ENCODE data around the gene PPARD.
"Not testable (repeated sequence)": the region's sequence is repeated elsewhere in the genome, so short reads cannot be mapped to it uniquely, and the experiment has no call there.

Gene PPARD

DNA sequence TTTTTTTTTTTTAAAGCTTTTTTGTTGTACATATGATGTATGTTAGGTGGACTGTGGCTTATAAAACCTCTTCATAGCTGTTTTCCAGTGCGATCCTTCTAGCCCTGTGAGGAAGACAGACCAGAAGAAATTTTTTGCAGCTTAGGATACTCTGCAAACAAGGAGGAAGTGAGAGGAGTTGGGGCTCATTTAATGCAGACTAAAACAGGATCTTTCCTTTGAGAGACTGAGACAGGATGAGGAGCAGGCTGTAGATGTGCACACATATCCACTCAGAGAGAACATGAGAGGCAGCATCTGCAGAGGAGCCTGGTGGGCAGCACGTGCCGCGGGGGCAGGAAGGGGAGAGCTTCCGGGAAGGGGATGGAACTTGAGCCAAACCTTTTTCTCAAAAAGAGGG lies 45.7 kb downstream of the PPARD start:
- DNase-seq = no peak

DNA sequence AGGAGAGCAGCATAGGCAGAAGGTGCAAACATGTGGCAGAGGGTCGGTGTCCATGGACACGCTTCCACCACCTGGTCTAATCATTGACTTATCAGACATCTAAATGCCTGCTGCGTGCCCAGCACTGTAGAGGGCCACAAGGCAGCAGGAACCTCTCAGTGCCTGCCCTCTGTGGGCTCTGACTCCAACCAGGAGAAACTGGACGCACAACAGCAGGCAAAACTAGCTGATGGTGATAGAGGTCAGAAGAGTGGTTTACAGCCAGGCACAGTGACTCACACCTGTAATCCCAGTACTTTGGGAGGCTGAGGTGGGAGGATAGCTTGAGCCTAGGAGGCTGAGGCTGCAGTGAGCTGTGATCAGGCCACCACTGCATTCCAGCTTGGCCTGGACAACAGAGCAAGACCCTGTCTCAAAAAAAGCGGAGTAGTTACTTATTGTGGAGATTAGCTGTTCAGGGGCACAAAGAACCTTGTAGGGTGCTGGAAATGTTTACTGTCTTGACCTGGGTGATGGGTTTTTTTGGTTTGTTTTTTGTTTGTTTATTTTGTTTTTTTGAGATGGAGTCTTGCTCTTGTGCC lies 46.5 kb downstream of the PPARD start:
- DNase-seq = no peak

DNA sequence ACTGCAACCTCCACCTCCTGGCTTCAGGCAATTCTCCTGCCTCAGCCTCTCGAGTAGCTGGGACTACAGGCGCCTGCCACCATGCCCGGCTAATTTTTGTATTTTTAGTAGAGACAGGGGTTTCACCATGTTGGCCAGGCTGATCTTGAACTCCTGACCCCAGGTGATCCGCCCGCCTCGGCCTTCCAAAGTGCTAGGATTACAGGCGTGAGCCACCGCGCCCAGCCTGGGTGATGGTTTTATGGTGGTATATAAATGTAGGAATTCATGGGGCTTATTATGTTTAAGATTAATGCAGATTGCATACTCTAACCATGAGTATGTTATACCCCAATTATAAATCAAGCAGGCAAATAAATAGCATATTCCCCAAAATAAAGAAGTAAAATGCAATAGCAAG lies 47.0 kb downstream of the PPARD start:
- not testable (repeated sequence) for DNase-seq

DNA sequence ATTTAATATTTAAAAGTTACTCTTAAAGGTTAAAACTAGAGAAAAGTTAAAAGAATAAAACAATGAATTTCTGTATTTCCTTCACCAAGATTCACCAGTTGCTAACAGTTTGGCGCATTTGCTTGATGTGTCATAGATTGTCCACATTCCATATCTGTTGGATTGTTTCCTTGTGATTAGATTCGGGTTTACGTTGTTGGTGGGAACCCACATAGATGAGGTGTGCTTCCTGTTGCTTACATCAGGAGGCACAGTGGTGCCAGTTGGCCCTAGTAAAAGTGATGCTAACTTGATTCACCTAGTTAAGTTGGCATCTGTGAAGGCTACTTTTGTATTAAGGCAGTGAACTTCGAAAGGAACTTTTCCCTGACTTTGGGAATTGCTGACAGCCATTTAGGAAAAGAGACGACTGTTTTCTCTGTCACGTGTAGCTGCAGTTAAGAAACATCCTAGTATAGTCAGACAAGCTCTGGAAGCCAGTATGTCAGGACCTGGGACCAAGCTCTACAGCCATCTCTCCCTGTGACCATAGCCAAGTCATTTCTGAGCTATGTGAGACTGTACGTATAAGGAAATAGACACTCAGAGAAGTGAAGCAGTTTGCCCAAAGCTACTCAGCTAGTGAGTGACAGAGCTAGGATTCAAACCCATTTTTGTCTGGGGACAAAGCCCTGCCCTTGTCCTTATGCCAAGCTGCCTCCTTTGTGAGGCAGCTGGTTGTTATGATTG lies 49.0 kb downstream of the PPARD start:
- no peak for DNase-seq

DNA sequence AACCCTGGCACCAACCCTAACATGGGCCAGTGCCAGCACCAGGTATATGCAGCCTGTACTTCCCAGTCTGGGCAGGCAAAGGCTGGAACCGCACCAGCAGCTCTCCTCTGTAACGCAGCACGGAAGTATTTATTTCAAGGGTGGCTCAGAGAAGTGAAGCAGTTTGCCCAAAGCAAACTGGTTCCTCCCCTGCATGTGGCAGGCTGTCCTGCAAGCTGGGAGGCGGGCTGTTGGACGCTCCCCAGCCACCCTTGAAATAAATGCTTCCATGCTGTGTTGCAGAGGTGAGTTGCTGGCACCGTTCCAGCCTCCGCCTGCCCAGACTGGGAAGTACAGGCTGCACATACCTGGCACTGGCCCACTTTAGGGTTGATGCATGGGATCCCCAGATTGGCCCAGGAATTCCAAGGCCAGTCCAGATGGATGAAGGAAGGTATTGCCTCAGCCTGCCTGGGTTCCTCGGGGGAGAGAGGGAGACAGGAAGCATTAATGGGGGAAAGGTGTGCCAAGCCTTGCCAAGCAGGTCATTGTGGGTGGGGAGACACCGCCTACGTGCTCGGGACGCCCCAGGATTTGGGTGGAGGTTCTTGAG lies 49.8 kb downstream of the PPARD start:
- DNase-seq = no peak

DNA sequence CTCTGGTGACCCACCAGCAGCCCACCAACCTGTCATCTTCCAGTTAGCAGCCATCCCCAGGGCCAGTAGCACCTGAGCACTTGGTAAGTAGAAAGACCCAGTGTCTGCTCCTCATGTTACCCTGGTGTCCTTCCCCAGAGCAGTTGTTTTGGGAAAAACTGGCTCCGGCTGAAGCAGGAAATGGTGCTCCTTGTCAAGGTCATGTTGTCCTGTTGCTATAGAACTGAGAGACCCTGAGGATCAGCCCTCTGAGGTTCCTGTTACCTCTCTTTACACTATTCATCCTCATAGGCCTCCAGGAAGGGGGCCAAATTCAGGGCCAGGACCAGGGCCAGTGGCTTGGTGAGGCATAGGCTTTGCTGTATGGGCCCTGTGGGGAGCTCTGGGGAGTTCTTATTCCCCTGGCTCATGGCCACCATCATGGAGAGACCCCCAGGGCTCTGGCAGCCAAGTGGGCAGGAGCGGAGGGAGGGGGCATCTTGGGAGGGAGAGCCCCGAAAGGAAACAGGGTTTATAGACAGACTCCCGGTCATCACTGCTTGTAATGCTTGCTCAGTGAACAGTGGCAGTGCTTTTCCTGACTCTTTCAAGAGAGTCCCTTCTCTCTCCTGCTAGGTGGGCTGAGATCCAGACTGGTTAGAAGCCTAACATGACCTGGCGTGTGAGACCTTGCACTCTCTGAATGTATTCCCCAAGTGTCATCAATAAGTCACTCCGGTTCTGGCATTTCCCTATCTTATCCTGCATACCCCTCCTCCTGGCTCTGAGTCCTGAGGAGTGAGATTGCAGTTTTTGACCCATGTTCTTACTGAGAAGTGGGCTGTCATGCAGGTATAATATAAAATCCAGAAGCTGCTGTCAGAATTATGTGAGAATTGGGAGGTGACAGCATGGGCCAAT lies 50.7 kb downstream of the PPARD start:
- DNase-seq = no peak

DNA sequence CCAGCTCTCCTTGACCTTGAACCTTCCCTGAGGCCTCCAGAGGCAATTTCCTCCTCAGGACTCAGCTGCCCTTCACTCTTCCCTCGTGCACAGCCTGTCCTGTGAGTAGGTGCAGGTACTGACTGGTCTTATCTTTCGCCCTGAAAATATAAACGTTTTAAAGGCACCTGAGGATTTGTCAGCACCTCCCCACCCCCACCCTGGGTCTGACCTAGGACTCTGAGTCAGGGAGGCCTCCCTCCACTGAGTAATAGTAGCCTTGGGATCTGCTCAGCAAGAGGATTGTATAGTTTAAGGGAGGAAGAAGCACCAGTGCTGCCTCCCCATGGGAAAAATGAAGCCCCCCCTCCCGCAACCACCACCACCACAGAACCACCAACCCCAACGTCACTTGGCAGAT lies 54.6 kb downstream of the PPARD start:
- DNase-seq = no peak

DNA sequence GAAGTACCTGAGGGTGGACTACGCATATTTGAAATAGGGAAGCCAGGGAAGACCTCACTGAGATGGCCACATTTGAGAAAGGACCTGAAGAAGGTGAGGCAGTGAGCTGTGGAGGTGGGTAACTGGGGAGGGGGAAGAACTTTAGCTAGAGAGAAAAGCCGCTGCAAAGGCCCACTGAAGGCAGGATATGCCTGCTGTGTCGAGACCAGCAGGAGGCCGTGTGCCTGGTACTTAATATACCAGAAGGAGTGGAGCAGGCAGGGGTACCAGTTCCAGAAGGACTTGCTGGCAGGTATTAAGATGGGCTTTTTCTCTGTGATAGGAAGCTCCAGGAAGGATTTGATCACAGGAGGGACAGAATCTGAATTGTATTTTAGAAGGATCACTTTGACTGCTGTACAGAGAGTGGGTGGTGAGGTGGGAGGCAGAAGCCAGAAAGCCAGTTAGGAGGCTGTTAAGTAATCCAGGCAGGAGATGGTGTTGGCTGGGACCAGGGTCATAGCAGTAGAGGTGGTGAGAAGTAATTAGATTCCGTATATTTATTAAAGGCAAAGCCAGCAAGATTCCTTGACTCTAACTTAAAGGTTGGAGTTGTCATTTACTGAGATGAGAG lies 55.6 kb downstream of the PPARD start:
- no peak for DNase-seq

DNA sequence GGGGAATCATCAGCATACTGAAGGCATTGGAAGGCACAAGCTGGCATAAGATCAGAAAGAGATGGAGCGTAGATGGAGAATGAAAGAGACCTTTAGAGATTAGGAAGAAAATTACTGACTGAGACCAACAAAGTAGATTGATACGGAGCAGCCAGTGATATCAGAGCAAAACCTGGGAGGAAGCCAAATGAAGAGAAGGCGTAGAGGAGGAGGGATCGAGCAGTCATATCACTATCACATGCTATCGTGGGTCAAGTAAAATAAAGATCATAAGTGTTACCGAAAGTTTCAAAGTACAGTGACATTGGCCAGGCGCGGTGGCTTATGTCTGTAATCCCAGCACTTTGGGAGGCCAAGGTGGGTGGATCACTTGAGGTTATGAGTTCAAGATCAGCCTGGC lies 56.2 kb downstream of the PPARD start:
- no peak for DNase-seq

DNA sequence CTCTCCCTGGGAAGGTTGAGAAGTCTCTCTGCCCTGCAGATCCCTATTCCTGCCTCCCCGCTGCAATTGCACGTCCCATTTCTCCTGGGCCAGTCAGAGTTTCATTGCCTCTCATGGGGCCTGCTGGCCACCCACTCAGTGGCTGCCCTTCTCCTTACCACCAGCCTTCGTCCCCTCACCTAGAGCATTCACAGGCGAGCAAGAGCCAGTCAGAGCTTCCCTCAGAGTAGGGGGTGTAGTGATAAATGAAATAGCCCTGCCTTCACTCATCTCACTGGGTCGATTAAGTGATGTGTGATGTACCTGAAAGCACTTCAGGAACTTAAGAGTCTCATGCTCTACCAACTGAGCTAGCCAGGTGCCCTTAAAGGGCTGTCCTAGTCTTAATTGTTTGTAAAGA lies 57.8 kb downstream of the PPARD start:
- DNase-seq = no peak

DNA sequence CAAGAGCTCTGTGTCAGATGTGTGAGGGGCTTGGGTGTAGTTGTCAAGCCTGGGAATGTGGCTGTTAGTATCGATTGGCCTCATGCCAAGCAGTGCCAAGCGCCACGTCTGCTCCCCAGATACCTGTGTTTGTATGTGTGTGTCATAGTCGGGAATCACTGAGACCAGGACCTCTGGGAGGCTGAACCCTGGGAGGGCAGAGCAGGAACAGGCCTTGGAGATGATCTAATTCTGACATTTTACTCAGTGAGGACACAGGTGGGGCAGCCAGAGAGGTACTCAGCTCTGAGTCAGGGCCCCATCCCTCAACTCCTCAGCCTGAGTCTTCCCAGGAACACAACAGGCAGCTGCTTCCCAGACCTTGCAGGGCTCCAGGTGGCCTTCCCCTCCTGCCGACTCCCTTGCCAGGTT lies 58.5 kb downstream of the PPARD start:
- no peak for DNase-seq

DNA sequence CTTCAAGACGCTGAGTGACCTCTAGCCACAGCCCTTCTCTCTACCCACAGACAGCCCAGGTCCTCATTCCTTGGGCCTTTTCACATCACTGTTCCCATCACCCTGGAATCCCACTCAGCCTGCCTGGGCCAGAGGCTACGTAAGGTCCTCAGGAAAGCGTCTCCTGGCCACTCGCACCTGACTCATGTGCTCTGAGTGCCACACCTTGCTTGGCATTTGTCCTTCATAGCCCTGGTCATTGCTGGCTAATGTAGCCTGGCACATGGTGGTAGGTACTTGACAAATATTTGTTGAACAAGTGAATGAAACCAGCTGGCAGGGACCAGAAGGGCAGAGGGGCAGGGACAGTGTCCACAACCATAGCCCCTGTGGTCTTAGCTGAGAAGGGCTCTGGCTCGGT lies 59.2 kb downstream of the PPARD start:
- DNase-seq = no peak

DNA sequence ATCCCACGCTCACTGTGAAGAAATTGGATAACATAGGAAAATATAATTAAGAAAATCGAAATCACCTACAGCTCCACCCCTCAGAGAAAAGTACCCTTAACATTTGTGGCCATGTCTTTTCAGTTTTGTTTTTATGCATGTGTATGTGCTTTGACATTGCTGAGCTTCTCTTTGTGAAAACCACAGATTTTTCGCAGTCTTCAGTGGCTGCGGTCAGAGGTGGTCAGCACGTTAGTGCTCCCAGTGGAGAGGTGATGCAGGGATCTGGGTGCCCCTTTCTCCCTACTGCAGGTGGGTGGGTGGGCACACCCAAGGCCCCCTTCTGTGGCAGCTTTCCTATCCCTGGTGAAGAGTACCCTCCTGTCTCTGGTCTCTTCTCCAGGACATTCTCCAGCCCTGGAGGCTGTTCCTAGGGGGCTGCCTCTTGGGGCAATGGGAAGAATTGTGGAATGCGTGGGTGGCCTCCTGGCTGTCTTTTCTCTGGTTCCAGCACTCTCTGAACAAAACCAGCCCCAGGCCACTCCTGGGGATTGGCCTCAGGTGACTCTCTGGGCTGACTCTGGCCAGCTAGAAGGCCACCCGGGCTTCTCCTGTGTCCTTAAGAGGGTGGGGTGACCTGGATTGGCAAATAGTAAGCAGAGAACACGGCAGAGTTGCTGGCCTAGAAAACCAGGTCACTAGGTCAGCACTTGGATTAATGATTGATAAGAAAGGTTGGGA lies 59.9 kb downstream of the PPARD start:
- no peak for DNase-seq

DNA sequence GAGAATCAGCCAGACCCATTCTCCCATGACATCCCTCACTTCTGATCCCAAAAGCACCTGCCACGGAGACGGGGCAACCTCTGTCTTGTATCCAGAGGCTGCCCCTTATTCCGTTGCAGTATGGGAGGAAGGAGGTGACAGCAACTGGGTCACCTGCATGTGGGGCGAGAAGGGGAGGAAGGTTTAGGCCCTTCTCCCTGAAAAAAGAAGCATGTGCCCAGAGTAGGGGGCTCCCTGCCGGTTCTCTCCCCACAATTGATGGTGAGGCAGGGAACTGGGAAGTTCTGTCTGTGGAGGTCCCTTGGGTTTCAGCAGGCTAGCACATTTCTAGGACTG lies 60.5 kb downstream of the PPARD start:
- no peak for DNase-seq

DNA sequence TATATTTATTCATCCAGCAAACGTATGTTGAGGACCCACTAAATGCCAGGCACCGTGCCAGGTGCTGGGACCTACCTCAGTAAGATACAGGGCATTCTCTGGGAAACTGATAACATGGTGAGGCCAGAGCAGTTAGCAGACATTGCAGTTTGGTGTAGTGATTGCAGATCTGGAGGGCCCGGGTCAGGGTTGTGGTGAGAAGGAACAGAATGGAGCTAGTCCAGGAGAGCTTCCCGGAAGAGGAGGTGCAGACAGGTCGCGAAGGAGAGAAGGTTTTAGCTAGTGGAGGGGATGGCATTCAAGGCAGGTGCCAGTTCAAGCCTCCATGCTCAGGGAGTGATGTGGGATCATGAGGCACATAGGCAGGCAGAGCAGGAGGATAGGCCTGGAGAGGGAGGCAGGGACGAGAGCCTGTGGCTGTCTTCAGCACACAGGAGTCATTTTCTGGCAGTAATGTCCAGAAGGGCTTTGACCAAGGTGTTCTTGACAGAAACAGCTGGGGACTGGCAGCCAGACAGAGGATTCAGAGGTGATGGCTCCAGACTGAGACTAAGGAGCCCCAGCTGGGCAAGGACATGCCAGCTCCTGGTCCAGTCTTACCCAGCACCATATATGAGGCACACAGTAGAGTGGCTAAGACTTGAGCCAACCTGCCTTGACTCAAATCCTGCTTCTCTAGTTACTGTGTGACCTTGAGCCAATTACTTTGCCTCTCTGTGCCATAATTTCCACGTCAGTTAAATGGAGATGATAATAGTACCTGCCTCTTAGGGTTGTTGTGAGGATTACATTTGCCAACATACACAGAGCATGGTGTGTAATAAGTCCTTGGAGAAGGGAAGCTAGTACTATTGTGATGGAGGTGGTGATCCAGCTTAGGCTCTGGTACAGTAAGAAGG lies 61.4 kb downstream of the PPARD start:
- DNase-seq = no peak

DNA sequence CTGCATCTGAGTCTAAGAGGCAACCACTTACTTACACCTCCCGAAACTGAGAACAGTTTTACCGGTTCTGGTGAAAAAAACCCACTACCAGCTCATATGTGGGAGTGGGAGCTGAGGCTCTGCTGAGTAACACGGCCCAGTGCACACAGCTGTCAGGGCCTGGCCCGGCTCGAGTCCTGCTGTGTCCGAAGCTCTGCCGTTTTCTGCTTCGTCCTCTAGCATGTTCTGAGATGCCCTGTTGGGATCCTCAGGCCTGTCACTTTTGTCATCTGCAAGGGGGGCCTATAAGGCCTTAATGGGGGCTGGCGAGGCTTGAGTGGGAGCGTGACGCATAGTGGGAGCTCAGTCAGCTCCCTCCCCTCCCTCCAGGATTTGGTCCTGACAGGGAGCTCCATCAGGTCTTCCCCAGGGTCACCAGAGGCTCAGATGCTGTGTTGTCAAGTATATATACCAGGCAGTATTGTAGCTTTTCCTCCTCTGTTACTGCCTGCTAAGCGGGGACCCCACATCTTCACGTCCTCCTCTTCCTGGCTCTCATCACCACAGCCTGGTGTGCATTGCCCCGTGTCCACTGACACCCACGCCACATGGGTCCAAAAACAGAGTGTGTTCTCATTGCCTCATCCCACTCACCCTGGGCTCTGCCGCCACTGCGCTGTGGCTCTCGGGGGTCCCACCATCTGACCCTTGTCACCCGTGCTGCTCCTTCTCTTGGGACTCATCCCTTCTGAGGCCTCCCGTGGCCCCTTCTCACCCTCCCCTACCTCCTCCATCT lies 64.5 kb downstream of the PPARD start:
- no peak for DNase-seq

DNA sequence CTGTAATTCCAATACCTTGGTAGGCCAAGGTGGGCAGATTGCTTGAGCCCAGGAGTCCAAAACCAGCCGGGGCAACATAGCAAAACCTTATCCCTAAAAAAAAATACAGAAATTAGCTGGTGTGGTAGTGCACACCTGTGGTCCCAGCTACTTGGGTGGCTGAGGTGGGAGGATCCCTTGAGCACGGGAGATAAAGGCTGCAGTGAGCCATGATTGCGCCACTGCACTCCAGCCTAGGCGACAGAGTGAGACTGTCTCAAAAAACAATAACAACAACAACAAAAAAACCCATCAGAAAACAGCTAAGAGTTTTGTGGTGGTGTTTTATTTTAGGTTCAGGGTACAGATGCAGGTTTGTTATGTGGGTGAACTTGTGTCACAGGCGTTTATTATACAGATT lies 66.9 kb downstream of the PPARD start:
- DNase-seq = no peak

DNA sequence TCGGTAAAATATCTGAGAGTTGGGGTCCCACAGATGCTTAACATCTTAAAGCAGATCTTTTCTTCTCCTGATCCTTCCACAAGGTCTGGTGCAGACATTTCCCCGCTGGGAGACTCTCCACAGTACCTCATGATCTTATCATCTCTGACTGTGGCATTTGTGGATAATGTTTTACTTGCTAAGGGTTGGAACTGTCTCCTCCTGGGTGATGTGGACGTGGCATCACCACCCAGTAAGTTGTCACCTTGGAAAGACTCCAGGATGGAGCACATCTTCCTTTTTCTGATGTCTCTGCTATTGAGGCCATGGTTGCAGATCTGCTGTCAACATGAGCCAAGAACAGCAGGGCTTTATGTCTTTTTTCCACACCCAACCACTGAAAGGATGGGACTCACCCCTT lies 67.8 kb downstream of the PPARD start:
- no peak for DNase-seq

DNA sequence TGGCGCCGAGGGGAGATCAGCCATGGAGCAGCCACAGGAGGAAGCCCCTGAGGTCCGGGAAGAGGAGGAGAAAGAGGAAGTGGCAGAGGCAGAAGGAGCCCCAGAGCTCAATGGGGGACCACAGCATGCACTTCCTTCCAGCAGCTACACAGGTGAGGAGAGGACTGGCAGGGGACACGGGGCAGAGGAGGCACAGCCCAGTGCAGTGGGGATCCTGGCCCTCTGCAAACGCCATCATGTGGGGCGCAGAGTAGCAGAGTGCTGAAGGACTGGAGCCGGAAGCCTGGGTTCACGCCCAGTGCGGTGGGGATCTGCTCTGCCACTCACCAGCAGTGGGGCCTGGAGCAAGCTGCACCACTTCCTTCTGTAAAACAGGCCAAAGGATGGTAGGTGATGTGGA lies 68.7 kb downstream of the PPARD start:
- DNase-seq = no peak

DNA sequence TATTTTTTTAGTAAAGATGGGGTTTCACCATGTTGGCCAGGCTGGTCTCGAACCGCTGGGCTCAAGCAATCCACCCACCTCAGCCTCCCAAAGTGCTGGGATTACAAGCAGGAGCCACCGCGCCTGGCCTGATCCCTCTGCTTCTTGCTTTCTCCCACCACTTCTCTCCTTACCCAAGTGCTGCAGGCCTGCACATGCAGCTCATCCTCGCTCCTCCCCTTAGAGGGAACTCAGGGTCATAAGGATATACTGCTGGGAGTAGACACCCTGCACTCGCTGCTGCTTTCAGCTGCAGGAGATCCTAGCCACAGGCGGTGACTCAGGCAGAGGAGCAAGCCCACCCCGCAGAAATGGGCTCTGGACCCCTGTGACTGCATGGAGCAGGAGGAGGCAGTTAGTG lies 69.7 kb downstream of the PPARD start:
- DNase-seq = no peak

DNA sequence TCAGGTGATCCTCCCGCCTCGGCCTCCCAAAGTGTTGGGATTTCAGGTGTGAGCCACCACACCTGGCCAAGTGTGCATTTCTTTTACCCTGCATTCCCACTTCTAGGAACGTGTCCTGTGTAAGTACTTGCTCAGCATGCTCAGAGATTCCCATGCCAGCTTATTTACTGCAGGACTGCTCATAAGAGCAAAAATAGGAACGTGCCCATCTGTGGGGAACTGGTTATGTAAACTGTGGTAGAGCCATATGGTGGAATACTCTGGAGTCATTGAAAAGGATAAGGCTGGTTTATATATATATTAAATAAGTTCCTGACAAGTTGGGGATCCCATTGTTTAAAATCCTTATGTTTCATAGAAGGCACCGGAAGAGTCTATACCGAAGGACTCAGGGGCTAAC lies 71.6 kb downstream of the PPARD start:
- no peak for DNase-seq

All from hematopoietic multipotent progenitor cell treated with erythropoietin and hydrocortisone succinate and interleukin-3 and kit ligand, for 8 days (in vitro differentiated cells).